Adipose tissue (tissue), 3 donors: ENCODE results near the gene TLE3. TPM values are rescaled to one million over a fixed set of nuclear protein-coding genes. Genes with fewer than 3 reads are reported as not detected.

ENCODE experiments used
- H3K27ac ChIP-seq: one replicate; pipeline ENCODE4 v1.5.1; 2013; ENCODE audit warnings: low read depth, low read length
- WGBS, 3 donors: extraction: QIAGEN DNeasy Blood & Tissue Kit; methylation state at CpG; one replicate each; pipeline ENCODE4 v1.1.7; 2013; 5-methylcytosine and 5-hydroxymethylcytosine counted together
- polyA plus RNA-seq, 3 donors: library from polyadenylated mRNA; stranded (reverse); fragments of 200-250 nt; gene quantifications; one replicate each; pipeline ENCODE4 v1.2.3, GENCODE V29; 2013
- donor health status: healthy with polysubstance abuse.
- donor health status: Bipolar disorder and iron deficiency.
- donor health status: healthy.

TLE3 gene
- polyA plus RNA-seq, 3 donors, result 6.0 to 34.2 (median 31.4) TPM

DNA sequence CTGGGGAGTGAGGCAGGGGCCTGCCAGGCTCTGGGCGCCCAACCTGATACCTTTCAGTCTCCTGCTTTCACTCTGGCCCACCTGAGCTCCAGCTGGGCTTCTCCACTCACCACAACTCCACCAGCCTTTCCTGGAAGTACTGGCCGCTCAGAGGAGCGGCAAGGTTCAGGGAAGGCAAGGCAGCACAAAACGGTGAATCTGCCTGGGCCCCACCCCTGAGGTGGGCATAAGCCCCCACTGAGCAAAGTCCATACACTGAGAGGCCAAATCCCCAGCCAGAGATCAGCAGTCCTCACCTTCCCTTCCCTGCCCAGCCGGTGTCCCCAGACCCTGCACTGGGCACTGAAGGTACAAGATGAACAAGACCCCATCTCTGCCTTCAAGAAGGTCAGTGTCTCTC lies 70.7 kb downstream of the TLE3 start:
- H3K27ac ChIP-seq, result no peak overlapping the region
- WGBS, 3 donors, result 86 to 96% (median 94%) methylated on average over 5 of the region's 5 CpGs

DNA sequence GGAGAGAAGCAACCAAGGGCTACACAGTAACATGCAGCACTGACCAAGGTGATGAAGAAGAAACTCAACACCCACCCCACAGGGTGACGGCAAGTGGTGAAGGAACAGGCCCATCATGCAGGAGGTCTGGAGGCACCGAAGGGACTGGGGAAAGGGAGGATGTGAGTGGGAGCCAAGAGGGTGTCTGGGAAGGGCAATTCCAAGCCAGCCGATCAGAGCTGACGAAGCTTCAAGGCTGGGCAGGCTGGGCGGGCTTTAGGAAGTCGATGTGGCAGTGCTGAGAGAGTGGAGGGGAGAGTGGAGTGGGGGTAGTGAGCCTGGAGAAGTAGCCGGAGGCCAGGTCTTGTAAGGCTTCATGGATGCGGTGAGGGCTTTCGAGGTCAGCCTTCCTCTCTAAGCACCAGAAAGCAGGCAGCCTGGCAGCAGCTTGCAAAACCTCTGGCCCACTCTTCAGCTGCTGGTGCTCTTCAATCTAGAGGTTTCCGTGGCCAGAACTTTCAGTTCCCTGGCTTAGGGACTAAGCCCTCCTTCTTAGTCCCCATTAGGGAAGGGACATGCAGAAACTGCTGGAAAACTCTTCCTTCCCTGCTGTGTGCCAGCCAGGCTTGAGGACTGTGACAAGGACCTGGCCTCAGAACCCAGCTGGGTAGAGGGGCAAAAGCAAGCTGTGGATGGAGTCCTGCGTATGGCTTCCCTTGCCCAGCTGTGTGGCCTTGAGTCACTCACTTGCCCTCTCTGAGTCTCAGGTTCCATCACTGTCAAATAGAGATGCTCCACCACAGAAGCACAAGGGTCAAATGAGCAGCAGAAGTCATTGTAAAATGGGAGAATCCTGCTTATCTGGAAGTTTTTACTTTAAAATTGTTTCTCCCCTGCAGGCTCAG lies 72.1 kb downstream of the TLE3 start:
- no peak overlapping the region for H3K27ac ChIP-seq
- WGBS, 3 donors, result 76 to 77% (median 77%) methylated on average over 11 of the region's 11 CpGs

GRCh38 chr15:70024521-70024920 lies 73.2 kb downstream of the TLE3 start:
- H3K27ac ChIP-seq, result no peak overlapping the region
- 78 to 93% (median 88%) methylated on average over 17 to 18 of the region's 18 CpGs for WGBS, 3 donors

GRCh38 chr15:70023769-70024491 lies 73.8 kb downstream of the TLE3 start:
- H3K27ac ChIP-seq, result no peak overlapping the region
- WGBS, 3 donors, result 43 to 49% (median 45%) methylated on average over 16 of the region's 16 CpGs

DNA sequence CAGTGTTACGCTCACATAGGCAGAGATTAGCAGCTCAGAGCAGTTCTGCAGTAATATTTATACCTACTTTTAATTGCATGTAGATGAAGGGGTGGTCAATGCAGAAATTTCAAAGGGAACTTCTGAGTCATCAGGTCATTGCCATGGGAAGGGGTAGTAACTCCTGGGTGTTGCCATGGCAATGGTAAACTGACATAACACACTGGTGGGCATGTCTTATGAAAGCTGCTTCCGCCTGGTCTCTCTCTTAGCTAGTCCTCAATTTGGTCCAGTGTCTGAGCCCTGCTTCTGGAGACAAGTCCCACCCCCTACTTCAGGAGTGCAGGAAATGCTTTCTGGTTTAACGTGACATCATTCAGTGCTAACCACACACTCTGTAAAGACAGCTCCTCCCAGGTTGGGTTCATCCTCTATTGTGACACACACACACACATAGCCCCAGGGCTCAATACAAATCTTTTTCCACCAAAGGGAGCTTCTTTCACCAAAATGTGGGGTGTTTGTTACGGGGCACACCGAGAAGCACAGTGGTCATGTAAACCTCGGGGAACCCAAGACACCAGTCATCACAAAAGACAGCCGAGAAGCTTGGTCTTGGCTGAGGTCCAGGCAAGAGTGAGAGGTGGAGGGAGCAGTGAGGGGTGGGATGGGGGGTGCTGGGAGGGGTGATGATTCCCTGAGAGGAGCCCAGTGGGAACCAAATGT lies 74.5 kb downstream of the TLE3 start:
- WGBS, 3 donors, result 68 to 87% (median 70%) methylated on average over 7 of the region's 7 CpGs
- no peak overlapping the region for H3K27ac ChIP-seq

DNA sequence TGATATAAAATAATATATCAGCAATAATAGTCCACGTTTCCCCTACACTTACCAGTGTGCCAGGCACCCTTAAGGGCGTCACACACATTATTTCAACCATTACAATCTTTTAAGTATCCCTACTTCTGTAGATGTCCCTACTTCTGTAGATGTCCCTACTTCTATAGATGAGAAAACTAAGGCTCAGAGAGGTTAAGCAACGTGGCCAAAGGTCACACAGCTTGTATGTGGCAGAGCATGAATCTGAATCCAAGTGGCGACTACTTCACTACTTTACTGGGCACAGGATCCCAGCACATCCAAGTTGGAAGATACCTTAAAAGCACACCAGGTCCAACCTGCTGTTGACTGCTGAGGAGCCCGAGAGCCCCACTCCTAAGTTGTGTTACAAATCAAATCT lies 77.5 kb downstream of the TLE3 start:
- no peak overlapping the region for H3K27ac ChIP-seq
- WGBS, 3 donors, result 90 to 93% (median 91%) methylated on average over 5 of the region's 5 CpGs

DNA sequence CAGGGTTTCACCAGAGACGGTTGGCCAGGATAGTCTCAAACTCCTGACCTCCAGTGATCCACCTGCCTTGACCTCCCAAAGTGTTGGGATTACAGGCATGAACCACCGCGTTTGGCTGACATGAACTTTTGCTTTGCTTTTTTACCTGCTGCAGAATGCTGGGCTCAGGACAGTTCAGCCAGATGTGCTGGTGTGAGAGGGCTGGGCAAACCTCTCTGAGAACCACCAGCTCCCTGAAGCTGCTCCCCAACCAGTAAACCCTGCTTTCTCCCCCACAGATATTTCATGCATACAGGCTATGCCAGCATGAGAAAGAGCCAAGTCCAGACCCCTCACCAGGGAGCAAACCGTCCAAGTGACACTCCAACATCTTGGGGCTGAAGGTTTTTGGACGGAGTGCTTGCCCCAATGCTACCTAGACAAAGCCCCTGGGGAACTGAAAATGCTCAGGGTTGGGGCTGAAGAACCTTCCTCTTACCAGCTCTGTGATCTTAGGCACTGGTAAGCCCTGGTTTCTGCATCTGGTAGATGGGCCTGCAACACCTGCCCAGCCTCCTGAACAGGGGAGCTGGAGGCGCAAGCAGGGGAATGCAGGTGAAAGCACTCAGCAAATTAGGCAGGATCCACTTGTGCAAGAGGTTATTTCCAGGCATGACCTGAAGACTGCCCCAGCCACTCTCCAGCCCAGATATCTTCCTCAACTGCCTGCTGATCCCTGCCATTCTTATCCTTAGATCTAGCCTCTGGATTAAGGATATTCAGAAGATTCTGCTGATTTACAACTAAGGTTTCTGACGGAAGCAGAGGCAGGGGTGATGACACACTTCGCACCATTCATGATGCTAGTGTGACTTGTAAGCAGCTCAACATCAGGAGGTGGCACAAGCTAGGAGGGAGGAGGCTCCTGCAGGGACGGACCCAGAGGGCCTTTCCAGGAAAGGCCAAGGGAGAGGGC lies 78.8 kb downstream of the TLE3 start:
- WGBS, 3 donors, result 88 to 92% (median 90%) methylated on average over 9 of the region's 9 CpGs
- H3K27ac ChIP-seq, result no peak overlapping the region

- 76 to 87% (median 85%) methylated on average over 2 of the region's 2 CpGs for WGBS, 3 donors
- H3K27ac ChIP-seq, result no peak overlapping the region
Observed at GRCh38 chr15:70017801-70018200, 79.9 kb downstream of the TLE3 start.

DNA sequence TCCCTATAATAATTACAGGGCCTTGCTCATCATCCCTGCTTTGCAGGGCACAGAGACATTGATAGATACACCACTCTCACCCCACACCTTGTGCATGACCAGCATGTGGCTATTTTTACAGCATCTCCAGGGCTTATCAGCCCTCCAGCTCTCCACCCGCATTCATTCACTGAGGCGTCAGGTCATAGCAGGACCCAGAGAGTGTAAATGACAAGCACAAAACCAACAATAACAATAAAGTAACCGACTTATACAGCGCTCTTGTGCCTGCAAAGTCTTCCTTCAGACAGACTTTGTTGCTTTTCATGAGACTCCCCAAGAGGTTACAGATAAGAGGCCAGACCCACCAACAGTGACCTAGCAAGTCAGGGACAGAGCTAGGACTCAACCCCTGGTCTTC lies 80.7 kb downstream of the TLE3 start:
- WGBS, 3 donors, result 94 to 98% (median 96%) methylated on average over 4 of the region's 4 CpGs

GRCh38 chr15:70016511-70016994 lies 81.2 kb downstream of the TLE3 start:
- 65 to 75% (median 70%) methylated on average over 6 of the region's 6 CpGs for whole genome bisulfite sequencing, 3 donors
- no peak overlapping the region for H3K27ac ChIP-seq

More for the DNA sequence above, 80.7 kb downstream of the TLE3 start:
- no peak overlapping the region for H3K27ac ChIP-seq

DNA sequence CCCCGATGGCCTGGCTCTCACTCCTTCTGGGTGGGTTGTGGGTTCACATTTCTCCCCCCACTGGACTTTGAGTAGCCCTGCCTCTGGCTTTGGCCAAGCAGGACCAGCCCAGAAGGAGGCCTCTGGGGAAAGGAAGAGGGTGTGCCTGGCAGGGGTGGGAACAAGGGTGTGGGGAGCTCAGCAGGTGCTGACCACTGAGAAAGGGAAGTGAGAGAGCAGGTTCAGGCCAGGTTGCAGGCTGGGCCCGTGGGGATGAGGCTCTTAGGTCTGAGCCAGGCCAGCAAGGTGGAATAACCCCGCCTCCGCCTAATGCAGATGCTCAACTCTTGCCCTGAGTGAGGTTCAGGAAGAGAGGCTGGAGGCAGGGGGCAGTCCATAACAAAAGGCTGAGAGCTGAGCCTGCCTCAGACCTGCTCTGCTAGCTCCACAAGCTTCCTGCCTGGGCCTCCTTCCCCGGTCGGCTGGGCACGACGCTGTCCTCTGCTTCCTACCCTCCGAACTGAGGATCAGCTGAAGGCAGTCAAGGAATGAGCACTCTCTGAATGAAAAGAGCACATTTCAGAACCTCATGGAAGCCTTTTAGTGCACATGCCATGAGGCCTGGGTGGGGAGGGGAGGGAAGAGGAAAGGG lies 82.7 kb downstream of the TLE3 start:
- 57 to 71% (median 58%) methylated on average over 9 of the region's 9 CpGs for WGBS, 3 donors
- H3K27ac ChIP-seq, result no peak overlapping the region

- WGBS, 3 donors, result 85 to 96% (median 89%) methylated on average over 6 of the region's 6 CpGs
- no peak overlapping the region for H3K27ac ChIP-seq
Observed at GRCh38 chr15:70014331-70014730, 83.4 kb downstream of the TLE3 start.

GRCh38 chr15:70013656-70014313 lies 83.9 kb downstream of the TLE3 start:
- H3K27ac ChIP-seq, result no peak overlapping the region
- WGBS, 3 donors, result 76 to 79% (median 78%) methylated on average over 8 of the region's 8 CpGs

GRCh38 chr15:70012895-70013294 lies 84.8 kb downstream of the TLE3 start:
- H3K27ac ChIP-seq, result no peak overlapping the region
- WGBS, 3 donors, result 89 to 94% (median 90%) methylated on average over 4 of the region's 4 CpGs

DNA sequence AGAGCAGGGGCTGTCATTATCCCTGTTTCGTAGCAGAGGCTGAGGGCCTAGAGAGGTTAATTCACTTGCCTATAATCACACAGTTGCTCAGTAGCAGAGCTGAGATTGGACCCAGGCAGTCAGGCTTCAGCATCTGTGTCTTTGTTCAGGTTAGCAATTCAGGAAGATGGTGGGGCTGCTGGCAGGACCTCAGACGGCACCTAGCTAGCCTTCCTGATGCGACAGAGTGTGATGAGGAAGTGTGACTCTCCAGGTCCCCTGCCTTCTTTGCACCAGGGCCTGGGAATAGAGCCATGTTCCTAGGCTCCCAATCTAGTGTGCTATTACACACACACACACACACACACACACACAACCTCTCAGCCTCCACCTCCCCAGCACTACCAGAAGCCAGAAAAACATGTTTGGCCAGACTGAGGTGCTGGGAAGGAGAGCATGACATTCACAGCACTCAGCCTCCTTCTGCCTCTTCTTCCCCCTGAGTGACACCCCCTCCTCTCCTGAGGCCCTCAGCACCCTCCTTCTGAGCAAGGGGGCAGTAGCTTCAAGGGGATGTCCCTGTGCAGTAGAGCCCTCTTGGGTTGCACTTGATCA lies 88.9 kb downstream of the TLE3 start:
- H3K27ac ChIP-seq, result no peak overlapping the region
- WGBS, 3 donors, result 79 to 89% (median 82%) methylated on average over 3 of the region's 3 CpGs

DNA sequence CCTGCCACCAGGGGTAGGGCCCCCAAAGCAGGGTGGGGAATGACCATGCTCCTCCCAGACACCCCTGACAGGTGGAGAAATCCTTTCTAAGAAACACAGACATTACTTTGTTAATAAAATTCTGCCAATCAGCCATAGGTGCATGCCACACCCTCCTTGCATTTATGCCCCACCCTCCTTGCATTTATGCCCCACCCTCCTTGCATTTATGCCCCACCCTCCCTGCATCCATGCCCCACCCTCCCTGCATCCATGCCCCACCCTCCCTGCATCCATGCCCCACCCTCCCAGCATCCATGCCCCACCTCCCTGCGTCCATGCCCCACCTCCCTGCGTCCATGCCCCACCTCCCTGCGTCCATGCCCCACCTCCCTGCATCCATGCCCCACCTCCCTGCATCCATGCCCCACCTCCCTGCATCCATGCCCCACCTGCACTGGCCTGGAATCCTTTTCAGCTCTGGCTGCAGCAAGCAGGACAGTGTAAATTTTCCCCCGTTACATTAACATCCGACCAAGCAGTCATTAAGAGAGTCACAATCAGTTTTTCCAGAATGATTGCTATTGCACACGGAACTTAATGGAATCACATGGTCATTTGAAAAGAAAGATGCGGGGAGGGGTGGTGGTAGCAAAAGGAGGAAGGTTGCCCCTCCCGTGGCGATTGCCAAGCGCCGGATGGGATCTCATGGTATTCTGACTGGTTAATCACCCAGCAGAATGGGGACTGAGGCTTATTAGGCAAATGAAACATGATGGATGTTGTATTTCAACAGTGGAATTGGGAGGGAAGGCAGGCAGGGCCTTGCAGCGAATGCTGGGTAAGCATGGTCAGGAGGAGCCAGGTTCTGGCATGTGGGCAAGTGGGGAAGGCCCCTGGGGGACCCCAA lies 91.2 kb downstream of the TLE3 start:
- 82 to 84% (median 83%) methylated on average over 11 to 12 of the region's 12 CpGs for WGBS, 3 donors
- no peak overlapping the region for H3K27ac ChIP-seq
